ENCODE measurements around the gene AGO3. TPM values are rescaled to one million over a fixed set of nuclear protein-coding genes. Genes with fewer than 3 reads are reported as not detected.
"Not testable (repeated sequence)": the region's sequence is repeated elsewhere in the genome, so short reads cannot be mapped to it uniquely, and the experiment has no call there.

The AGO3 gene
- total RNA-seq, 1 donor from 2014 or later = 33.9 TPM

DNA sequence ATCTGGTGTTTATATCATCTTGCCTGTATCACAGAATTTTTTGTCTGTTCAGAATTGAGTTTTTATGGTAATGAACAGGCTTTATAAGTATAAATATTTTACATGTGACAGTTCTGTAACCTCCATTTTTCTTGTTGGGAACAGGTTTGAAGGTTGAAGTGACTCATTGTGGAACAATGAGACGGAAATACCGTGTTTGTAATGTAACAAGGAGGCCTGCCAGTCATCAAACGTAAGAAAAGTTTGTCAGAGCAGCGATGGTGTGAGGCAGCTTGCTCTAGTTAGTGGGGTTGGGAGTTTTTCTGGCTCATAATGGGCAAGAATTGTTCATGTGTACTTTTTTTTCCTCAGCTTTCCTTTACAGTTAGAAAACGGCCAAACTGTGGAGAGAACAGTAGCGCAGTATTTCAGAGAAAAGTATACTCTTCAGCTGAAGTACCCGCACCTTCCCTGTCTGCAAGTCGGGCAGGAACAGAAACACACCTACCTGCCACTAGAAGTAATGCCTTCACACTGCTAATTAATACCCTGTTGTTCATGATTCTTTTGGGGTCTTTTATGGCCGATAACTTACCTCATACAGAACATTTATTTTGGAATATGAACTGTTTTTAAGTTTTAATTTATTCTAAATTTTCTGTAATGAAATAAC lies 77.8 kb downstream of the AGO3 start:
- H3K4me3 ChIP-seq = no peak overlapping the region
- H3K27ac ChIP-seq = no peak overlapping the region
- intact Hi-C loops (cut with DNase I) = no loop called here
- H3K4me1 ChIP-seq = no peaks in the 10 kb centered on the region
- TF ChIP-seq, protein P1, sequence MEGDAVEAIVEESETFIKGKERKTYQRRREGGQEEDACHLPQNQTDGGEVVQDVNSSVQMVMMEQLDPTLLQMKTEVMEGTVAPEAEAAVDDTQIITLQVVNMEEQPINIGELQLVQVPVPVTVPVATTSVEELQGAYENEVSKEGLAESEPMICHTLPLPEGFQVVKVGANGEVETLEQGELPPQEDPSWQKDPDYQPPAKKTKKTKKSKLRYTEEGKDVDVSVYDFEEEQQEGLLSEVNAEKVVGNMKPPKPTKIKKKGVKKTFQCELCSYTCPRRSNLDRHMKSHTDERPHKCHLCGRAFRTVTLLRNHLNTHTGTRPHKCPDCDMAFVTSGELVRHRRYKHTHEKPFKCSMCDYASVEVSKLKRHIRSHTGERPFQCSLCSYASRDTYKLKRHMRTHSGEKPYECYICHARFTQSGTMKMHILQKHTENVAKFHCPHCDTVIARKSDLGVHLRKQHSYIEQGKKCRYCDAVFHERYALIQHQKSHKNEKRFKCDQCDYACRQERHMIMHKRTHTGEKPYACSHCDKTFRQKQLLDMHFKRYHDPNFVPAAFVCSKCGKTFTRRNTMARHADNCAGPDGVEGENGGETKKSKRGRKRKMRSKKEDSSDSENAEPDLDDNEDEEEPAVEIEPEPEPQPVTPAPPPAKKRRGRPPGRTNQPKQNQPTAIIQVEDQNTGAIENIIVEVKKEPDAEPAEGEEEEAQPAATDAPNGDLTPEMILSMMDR (IDR thresholded peaks at IDR 0.05) = no peak
- ATAC-seq (peak in 1 of 2 donors; percentile 76), DNase-seq (no peak)
- H3K9me3 ChIP-seq = no peaks in the 10 kb centered on the region
- no peaks in the 10 kb centered on the region for H3K27me3 ChIP-seq (ENCODE audit: low read depth)
- peaks cover 67% of the 10 kb centered on the region for H3K36me3 ChIP-seq

DNA sequence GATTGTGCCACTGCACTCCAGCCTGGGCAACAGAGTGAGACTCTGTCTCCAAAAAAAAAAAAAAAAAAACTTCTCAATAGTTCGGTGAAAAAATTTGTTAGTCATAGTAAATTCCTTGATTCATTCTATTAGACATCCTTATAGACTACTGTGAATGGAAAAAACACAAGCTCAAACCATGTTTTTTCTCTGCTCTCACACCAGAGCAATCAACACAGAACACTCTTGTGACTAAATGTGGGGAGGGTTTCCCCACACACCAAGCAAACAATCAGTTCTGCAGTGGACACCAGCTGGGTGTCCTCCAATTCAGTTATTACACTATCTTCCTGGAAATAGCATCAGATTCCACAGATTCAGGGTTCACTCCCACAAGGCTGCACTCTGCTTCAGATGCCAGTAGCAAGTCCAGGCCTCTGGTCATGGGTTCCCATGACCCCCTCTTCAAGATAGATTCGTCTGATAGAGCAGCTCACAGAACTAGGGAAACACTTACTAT lies 83.9 kb downstream of the AGO3 start:
- no peak overlapping the region for H3K4me3 ChIP-seq
- no peak for DNase-seq
- H3K4me1 ChIP-seq = no peaks in the 10 kb centered on the region
- H3K36me3 ChIP-seq = peaks cover 99% of the 10 kb centered on the region
- intact Hi-C loops (cut with DNase I) = no loop called here
- H3K27ac ChIP-seq = no peak overlapping the region
- no peaks in the 10 kb centered on the region for H3K27me3 ChIP-seq (ENCODE audit: low read depth)
- no peak for ATAC-seq
- TF ChIP-seq, protein P1 (IDR thresholded peaks at IDR 0.05) = no peak
- H3K9me3 ChIP-seq = no peaks in the 10 kb centered on the region

DNA sequence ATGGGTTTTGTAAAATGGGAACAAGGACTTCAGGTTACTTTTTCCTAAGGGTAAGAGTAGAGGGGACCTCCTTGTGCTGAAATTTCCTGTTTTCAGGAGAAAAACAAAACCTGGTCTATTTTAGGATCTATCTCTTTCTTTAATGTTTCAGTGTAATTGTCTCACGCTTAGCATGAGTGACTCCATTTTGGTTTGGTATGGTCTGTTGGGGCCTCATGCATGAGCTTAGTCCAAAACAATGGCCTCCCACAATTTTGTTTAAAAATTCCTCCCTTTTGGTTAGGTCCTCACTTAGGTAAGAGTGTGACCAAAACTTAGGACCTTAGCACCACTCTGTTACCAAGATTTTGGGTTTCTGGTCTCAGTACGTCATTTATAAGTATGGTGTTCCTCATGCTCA lies 85.8 kb downstream of the AGO3 start:
- intact Hi-C loops (cut with DNase I) = no loop called here
- no peaks in the 10 kb centered on the region for H3K9me3 ChIP-seq
- TF ChIP-seq, protein P1 (IDR thresholded peaks at IDR 0.05) = no peak
- ATAC-seq = no peak
- H3K36me3 ChIP-seq = peaks cover 87% of the 10 kb centered on the region
- no peak for DNase-seq
- no peaks in the 10 kb centered on the region for H3K4me1 ChIP-seq
- H3K27ac ChIP-seq = no peak overlapping the region
- no peaks in the 10 kb centered on the region for H3K27me3 ChIP-seq (ENCODE audit: low read depth)
- H3K4me3 ChIP-seq = no peak overlapping the region

DNA sequence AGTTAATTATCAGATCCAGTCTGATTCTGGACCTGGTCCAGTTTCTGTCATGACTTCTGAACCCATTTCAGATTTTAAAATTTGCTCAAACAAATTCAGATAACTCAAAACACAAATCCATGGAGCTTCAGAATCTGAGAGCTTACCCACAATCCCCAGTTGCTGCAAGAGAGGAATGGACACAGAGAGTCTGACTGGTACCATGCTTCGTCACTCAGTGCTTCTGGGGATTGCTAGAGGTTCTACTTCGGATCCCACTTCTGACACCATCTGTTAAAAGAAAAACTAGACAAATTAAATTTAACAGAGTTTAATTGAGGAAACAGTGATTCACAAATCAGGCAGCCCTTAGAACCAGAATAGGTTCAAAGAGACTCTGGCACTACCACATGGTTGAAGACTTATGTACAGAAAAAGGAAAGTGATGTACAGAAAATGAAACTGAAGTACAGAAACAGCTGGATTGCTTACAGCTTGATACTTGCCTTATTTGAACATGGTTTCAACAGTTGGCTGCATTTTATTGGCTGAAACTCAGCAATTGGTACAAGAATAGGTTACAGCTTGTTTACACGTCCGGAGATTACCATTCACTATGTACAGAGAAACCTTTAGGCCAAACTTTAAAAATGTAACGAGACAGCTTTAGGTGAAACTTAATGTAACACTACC lies 92.3 kb downstream of the AGO3 start:
- no peaks in the 10 kb centered on the region for H3K4me1 ChIP-seq
- TF ChIP-seq, protein P1 (IDR thresholded peaks at IDR 0.05) = no peak
- peaks cover 49% of the 10 kb centered on the region for H3K36me3 ChIP-seq
- no peak overlapping the region for H3K4me3 ChIP-seq
- intact Hi-C loops (cut with DNase I) = no loop called here
- H3K27ac ChIP-seq = peak overlapping the region; percentile 31
- H3K27me3 ChIP-seq (ENCODE audit: low read depth) = no peaks in the 10 kb centered on the region
- no peaks in the 10 kb centered on the region for H3K9me3 ChIP-seq
- ATAC-seq = no peak
- no peak for DNase-seq

DNA sequence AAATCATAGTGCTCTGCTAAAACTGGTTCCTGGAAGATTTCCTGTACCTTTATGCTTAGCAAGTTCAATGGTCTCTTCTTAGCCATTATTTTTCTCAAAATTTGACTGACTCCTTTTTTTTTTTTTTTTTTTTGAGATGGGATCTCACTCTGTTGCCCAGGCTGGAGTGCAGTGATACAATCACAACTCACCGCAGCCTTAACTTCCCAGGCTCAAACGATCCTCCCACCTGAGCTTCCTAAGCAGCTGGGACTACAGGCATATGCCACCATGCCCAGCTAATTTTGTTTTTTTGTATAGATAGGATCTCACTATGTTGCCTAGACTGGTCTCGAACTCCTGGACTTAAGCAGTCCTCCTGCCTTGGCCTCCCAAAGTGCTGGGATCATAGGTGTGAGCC lies 93.1 kb downstream of the AGO3 start:
- ATAC-seq; intact Hi-C loops (cut with DNase I); H3K27ac ChIP-seq: not testable (repeated sequence)

DNA sequence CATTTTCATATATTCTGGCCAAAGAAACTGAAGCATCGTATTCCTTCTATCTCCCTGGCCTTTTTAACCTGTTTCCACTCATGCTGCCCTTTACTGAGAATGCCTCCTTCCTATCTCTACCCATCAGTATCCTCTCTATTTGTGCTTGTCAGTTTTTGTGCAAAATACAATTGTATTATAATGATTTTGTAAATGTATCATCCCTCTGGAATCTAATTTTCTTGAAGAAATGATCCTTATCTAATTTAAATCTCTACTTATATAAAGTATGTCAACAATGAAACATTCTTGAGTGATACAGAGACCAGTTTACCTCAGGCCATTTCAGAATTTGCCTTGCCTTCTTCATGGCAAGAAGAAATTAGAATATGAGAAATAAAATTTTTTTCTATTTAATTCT lies 93.9 kb downstream of the AGO3 start:
- Histone ChIP-seq H3K27ac (no peak overlapping the region), H3K4me3 (no peak overlapping the region), H3K4me1 (no peaks in the 10 kb centered on the region), H3K36me3 (peaks cover 33% of the 10 kb centered on the region), H3K27me3 (ENCODE audit: low read depth) (no peaks in the 10 kb centered on the region), H3K9me3 (no peaks in the 10 kb centered on the region)
- ATAC-seq = no peak
- intact Hi-C loops (cut with DNase I) = no loop called here
- TF ChIP-seq, protein P1 (IDR thresholded peaks at IDR 0.05) = no peak
- no peak for DNase-seq

More for the DNA sequence above, 93.1 kb downstream of the AGO3 start:
- H3K27me3 ChIP-seq (ENCODE audit: low read depth); H3K4me1 ChIP-seq; H3K4me3 ChIP-seq; DNase-seq; H3K9me3 ChIP-seq: not testable (repeated sequence)
- peaks cover 42% of the 10 kb centered on the region for H3K36me3 ChIP-seq

Data from lower lobe of right lung (tissue), 2 donors.